HepG2 (cell line): ENCODE data around the gene FHIT. TPM values are rescaled to one million over a fixed set of nuclear protein-coding genes. Genes with fewer than 3 reads are reported as not detected.

Experiments
- ELF1 ChIP-seq: sonication (generic); formaldehyde crosslinking; IDR thresholded peaks from 2 replicates; pipeline ENCODE4 v1.4.0; 2020; ENCODE audit warnings: missing genetic modification reagents
- FOXA1 ChIP-seq, 2 experiments: fragments of 450-650 bp in 1 of 2; sonication (generic) in 1 of 2; formaldehyde crosslinking in 1 of 2; IDR thresholded peaks; 2 replicates each; pipeline versions ENCODE4 v1.4.0 to v1.6.1; 2016 to 2020; ENCODE audit warnings: missing genetic modification reagents in 1 of 2
- GPN1 ChIP-seq: sonication (generic); formaldehyde crosslinking; IDR thresholded peaks from 2 replicates; pipeline ENCODE4 v1.5.1; 2020; ENCODE audit warnings: missing genetic modification reagents, borderline replicate concordance
- KMT2A ChIP-seq: sonication (generic); formaldehyde crosslinking; IDR thresholded peaks from 2 replicates; pipeline ENCODE4 v1.4.0; 2020; ENCODE audit warnings: missing genetic modification reagents
- NFRKB ChIP-seq: fragments of 450-650 bp; IDR thresholded peaks from 2 replicates; pipeline ENCODE4 v1.6.1; 2017
- POLR2G ChIP-seq: fragments of 200-400 bp; formaldehyde crosslinking; IDR thresholded peaks from 2 replicates; pipeline ENCODE4 v1.6.1; 2018; ENCODE audit warnings: mild to moderate bottlenecking, low read depth, low read length, moderate library complexity
- SYNCRIP ChIP-seq: fragments of 200-400 bp; formaldehyde crosslinking; IDR thresholded peaks from 2 replicates; pipeline ENCODE4 v1.6.1; 2018; ENCODE audit warnings: mild to moderate bottlenecking, low read depth, low read length; ENCODE audit not compliant: insufficient read depth
- ZNF451 ChIP-seq: sonication (generic); formaldehyde crosslinking; IDR thresholded peaks from 2 replicates; pipeline ENCODE4 v1.5.0; 2020; ENCODE audit warnings: mild to moderate bottlenecking, missing genetic modification reagents
- ZNF547 ChIP-seq: sonication (generic); formaldehyde crosslinking; IDR thresholded peaks from 2 replicates; pipeline ENCODE4 v1.5.1; 2020; ENCODE audit warnings: mild to moderate bottlenecking, missing genetic modification reagents
- polyA plus RNA-seq, 8 experiments: library from polyadenylated mRNA; depleted of rRNA in 3 of 8; stranded (reverse) in 7 of 8; unstranded in 1 of 8; fragments of >200 nt; fragmentation: Illumina TruSeq in 4 of 8; extraction: Trizol in 4 of 8; gene quantifications; 2 replicates each; pipeline versions ENCODE4 v1.2.1 to v1.2.3, GENCODE V29; 2011 to 2016; ENCODE audit warnings: low read depth in 4 of 8, missing spikeins in 1 of 8, mixed read lengths in 1 of 8; ENCODE audit not compliant: insufficient read depth in 1 of 8
- total RNA-seq, 5 experiments: library from RNA; depleted of rRNA; stranded (reverse); fragments of >200 nt; fragmentation: Illumina TruSeq; extraction: Trizol; gene quantifications; 2 replicates each; pipeline ENCODE4 v1.2.3, GENCODE V29; 2016; ENCODE audit warnings: low read depth in 1 of 5
- TF ChIP-seq, protein P1 (sequence below): IDR thresholded peaks from 2 replicates; pipeline ENCODE4 v1.6.1; 2016; ENCODE audit warnings: low read depth, control low read depth
- TF ChIP-seq, protein P2 (sequence below): sonication (generic); formaldehyde crosslinking; IDR thresholded peaks from 2 replicates; pipeline ENCODE4 v1.4.0; 2020; ENCODE audit warnings: mild to moderate bottlenecking, missing genetic modification reagents
- TF ChIP-seq, protein P3 (sequence below): sonication (generic); formaldehyde crosslinking; IDR thresholded peaks from 2 replicates; pipeline ENCODE4 v1.8.1; 2023; ENCODE audit warnings: mild to moderate bottlenecking, missing genetic modification reagents
- TF ChIP-seq, protein P4 (sequence below): sonication (generic); formaldehyde crosslinking; IDR thresholded peaks from 2 replicates; pipeline ENCODE4 v1.8.0; 2022; ENCODE audit warnings: missing genetic modification reagents, mild to moderate bottlenecking, borderline replicate concordance
- TF ChIP-seq, protein P5 (sequence below): sonication (generic); formaldehyde crosslinking; IDR thresholded peaks from 2 replicates; pipeline ENCODE4 v1.9.0; 2021; ENCODE audit warnings: mild to moderate bottlenecking, missing genetic modification reagents

Gene FHIT
- total and polyA plus RNA-seq, 2 of the 13 experiments (the other 11 are each of a cell fraction or from before 2014, with no cell fraction given): 4.0 to 4.6 TPM

DNA sequence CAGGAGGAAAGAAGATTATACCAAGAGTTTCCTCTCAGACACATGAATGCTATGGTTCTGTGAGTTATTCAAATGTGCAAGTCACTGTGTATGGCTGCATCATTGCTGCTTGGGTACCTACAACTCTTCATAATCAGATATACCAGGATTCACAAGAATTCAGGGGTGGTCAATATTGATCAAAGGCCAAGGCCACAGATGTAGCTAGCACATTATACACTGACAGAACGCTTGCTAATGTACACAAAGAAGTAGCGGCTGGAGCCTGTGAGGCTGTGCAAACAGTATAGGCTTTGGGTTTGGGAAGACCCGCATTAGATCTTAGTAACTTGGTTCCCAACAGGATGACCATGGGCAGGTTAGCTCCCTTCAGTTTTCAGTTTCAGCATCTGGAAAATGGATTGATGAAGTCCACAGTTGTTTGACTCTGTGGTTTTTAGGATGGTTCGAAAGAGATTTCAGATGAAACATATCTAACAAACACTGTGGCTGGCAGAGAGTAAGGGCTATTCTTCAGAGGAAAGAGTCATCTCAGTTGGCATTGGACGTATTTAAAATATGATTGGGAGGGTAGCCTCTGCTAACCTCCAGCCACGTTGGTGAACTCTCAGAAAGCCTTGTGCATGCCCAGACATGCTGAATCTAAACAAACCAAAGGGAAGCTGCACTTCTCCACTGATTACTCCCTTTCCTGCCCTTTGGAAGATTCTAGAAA lies 1452.7 kb downstream of the FHIT start (continued):
- TF ChIP-seq, protein P1, sequence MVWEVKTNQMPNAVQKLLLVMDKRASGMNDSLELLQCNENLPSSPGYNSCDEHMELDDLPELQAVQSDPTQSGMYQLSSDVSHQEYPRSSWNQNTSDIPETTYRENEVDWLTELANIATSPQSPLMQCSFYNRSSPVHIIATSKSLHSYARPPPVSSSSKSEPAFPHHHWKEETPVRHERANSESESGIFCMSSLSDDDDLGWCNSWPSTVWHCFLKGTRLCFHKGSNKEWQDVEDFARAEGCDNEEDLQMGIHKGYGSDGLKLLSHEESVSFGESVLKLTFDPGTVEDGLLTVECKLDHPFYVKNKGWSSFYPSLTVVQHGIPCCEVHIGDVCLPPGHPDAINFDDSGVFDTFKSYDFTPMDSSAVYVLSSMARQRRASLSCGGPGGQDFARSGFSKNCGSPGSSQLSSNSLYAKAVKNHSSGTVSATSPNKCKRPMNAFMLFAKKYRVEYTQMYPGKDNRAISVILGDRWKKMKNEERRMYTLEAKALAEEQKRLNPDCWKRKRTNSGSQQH (CRISPR knock-in tag): no peak
- TF ChIP-seq FOXA1 (IDR thresholded peaks at IDR 0.05): peak; percentile 89
- TF ChIP-seq FOXA1 (CRISPR knock-in tag; IDR thresholded peaks at IDR 0.05): peak; percentile 97
- TF ChIP-seq, protein P2, sequence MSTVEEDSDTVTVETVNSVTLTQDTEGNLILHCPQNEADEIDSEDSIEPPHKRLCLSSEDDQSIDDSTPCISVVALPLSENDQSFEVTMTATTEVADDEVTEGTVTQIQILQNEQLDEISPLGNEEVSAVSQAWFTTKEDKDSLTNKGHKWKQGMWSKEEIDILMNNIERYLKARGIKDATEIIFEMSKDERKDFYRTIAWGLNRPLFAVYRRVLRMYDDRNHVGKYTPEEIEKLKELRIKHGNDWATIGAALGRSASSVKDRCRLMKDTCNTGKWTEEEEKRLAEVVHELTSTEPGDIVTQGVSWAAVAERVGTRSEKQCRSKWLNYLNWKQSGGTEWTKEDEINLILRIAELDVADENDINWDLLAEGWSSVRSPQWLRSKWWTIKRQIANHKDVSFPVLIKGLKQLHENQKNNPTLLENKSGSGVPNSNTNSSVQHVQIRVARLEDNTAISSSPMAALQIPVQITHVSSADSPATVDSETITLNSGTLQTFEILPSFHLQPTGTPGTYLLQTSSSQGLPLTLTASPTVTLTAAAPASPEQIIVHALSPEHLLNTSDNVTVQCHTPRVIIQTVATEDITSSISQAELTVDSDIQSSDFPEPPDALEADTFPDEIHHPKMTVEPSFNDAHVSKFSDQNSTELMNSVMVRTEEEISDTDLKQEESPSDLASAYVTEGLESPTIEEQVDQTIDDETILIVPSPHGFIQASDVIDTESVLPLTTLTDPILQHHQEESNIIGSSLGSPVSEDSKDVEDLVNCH (CRISPR knock-in tag): no peak
- TF ChIP-seq, protein P3, sequence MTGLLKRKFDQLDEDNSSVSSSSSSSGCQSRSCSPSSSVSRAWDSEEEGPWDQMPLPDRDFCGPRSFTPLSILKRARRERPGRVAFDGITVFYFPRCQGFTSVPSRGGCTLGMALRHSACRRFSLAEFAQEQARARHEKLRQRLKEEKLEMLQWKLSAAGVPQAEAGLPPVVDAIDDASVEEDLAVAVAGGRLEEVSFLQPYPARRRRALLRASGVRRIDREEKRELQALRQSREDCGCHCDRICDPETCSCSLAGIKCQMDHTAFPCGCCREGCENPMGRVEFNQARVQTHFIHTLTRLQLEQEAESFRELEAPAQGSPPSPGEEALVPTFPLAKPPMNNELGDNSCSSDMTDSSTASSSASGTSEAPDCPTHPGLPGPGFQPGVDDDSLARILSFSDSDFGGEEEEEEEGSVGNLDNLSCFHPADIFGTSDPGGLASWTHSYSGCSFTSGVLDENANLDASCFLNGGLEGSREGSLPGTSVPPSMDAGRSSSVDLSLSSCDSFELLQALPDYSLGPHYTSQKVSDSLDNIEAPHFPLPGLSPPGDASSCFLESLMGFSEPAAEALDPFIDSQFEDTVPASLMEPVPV: no peak
- TF ChIP-seq GPN1 (CRISPR knock-in tag): no peak
- TF ChIP-seq, protein P4, sequence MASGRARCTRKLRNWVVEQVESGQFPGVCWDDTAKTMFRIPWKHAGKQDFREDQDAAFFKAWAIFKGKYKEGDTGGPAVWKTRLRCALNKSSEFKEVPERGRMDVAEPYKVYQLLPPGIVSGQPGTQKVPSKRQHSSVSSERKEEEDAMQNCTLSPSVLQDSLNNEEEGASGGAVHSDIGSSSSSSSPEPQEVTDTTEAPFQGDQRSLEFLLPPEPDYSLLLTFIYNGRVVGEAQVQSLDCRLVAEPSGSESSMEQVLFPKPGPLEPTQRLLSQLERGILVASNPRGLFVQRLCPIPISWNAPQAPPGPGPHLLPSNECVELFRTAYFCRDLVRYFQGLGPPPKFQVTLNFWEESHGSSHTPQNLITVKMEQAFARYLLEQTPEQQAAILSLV: no peak
- no peak for TF ChIP-seq ELF1 (CRISPR knock-in tag)
- TF ChIP-seq KMT2A (CRISPR knock-in tag): no peak
- no peak for TF ChIP-seq NFRKB
- TF ChIP-seq POLR2G: no peak
- TF ChIP-seq, protein P5, sequence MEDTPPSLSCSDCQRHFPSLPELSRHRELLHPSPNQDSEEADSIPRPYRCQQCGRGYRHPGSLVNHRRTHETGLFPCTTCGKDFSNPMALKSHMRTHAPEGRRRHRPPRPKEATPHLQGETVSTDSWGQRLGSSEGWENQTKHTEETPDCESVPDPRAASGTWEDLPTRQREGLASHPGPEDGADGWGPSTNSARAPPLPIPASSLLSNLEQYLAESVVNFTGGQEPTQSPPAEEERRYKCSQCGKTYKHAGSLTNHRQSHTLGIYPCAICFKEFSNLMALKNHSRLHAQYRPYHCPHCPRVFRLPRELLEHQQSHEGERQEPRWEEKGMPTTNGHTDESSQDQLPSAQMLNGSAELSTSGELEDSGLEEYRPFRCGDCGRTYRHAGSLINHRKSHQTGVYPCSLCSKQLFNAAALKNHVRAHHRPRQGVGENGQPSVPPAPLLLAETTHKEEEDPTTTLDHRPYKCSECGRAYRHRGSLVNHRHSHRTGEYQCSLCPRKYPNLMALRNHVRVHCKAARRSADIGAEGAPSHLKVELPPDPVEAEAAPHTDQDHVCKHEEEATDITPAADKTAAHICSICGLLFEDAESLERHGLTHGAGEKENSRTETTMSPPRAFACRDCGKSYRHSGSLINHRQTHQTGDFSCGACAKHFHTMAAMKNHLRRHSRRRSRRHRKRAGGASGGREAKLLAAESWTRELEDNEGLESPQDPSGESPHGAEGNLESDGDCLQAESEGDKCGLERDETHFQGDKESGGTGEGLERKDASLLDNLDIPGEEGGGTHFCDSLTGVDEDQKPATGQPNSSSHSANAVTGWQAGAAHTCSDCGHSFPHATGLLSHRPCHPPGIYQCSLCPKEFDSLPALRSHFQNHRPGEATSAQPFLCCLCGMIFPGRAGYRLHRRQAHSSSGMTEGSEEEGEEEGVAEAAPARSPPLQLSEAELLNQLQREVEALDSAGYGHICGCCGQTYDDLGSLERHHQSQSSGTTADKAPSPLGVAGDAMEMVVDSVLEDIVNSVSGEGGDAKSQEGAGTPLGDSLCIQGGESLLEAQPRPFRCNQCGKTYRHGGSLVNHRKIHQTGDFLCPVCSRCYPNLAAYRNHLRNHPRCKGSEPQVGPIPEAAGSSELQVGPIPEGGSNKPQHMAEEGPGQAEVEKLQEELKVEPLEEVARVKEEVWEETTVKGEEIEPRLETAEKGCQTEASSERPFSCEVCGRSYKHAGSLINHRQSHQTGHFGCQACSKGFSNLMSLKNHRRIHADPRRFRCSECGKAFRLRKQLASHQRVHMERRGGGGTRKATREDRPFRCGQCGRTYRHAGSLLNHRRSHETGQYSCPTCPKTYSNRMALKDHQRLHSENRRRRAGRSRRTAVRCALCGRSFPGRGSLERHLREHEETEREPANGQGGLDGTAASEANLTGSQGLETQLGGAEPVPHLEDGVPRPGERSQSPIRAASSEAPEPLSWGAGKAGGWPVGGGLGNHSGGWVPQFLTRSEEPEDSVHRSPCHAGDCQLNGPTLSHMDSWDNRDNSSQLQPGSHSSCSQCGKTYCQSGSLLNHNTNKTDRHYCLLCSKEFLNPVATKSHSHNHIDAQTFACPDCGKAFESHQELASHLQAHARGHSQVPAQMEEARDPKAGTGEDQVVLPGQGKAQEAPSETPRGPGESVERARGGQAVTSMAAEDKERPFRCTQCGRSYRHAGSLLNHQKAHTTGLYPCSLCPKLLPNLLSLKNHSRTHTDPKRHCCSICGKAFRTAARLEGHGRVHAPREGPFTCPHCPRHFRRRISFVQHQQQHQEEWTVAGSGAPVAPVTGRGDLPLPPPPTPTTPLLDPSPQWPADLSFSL (CRISPR knock-in tag): no peak
- TF ChIP-seq ZNF547 (CRISPR knock-in tag): no peak
- no peak for TF ChIP-seq ZNF451 (CRISPR knock-in tag)
- no peak for TF ChIP-seq SYNCRIP
